A673 (cell line): Measurements from ENCODE around the gene ATRX. TPM values are rescaled to one million over a fixed set of nuclear protein-coding genes. Genes with fewer than 3 reads are reported as not detected.
"Not testable (repeated sequence)": the region's sequence is repeated elsewhere in the genome, so short reads cannot be mapped to it uniquely, and the experiment has no call there.

Source experiments
- BruUV-seq: library from RNA; stranded (reverse); fragments of 400-500 nt; replicated peaks from 2 replicates; lab custom pipeline; 2021; lab: Mats Ljungman, UMichigan
- CTCF ChIA-PET: fragments of 300-600 bp; sonication (Branson Sonifier 250); formaldehyde crosslinking; loops from one replicate; lab custom pipeline; 2022; ENCODE audit warnings: antibody characterized with exemption; lab: Charles Lee
- POLR2A ChIA-PET: fragments of 300-600 bp; sonication (Branson Sonifier 250); formaldehyde crosslinking; loops from one replicate; lab custom pipeline; 2022; ENCODE audit warnings: antibody characterized with exemption; ENCODE audit not compliant: low non-redundant PET; lab: Charles Lee
- DNase-seq: peaks from one replicate; pipeline ENCODE4 v3.0.0-alpha.2; 2015; ENCODE audit warnings: low spot score
- H3K27ac ChIP-seq: fragments of 200-600 bp; sonication (generic); 2 replicates; pipeline ENCODE4 v1.5.1; 2016; ENCODE audit warnings: mixed run types, low read depth, mild to moderate bottlenecking, mixed read lengths, antibody characterized with exemption, low read length; ENCODE audit not compliant: poor library complexity, severe bottlenecking
- H3K27me3 ChIP-seq: fragments of 200-600 bp; sonication (generic); replicated peaks from 2 replicates; pipeline ENCODE4 v1.6.1; 2017; ENCODE audit warnings: mixed run types, low read depth, mild to moderate bottlenecking, mixed read lengths, antibody characterized with exemption, low read length; ENCODE audit not compliant: insufficient read depth, poor library complexity
- H3K36me3 ChIP-seq: fragments of 200-600 bp; sonication (generic); 2 replicates; pipeline ENCODE4 v1.6.1; 2016; ENCODE audit warnings: mixed run types, mild to moderate bottlenecking, mixed read lengths, antibody characterized with exemption, low read length; ENCODE audit not compliant: insufficient read depth, poor library complexity, severe bottlenecking
- H3K4me1 ChIP-seq: fragments of 200-600 bp; sonication (generic); 2 replicates; pipeline ENCODE4 v1.6.1; 2017; ENCODE audit warnings: mixed run types, mild to moderate bottlenecking, mixed read lengths, antibody characterized with exemption, low read length; ENCODE audit not compliant: insufficient read depth, poor library complexity, severe bottlenecking
- H3K4me3 ChIP-seq: fragments of 200-600 bp; sonication (generic); 2 replicates; pipeline ENCODE4 v1.5.1; 2016; ENCODE audit warnings: low read depth, mixed run types, mild to moderate bottlenecking, mixed read lengths, low read length; ENCODE audit not compliant: poor library complexity, severe bottlenecking
- H3K9me3 ChIP-seq: fragments of 200-600 bp; sonication (generic); 2 replicates; pipeline ENCODE4 v1.6.1; 2016; ENCODE audit warnings: mixed run types, low read depth, mild to moderate bottlenecking, mixed read lengths, antibody characterized with exemption, low read length; ENCODE audit not compliant: poor library complexity, severe bottlenecking
- EZH2 ChIP-seq: fragments of 200-600 bp; sonication (generic); IDR thresholded peaks from 2 replicates; pipeline ENCODE4 v1.6.1; 2017; ENCODE audit warnings: borderline replicate concordance, low read depth, mild to moderate bottlenecking, mixed read lengths, antibody characterized with exemption, low read length; ENCODE audit not compliant: poor library complexity, severe bottlenecking
- intact Hi-C: fragments of 100-400 bp; cut with micrococcal nuclease; formaldehyde crosslinking; loops from one replicate; pipeline ENCODE4 v1.10.0; 2022; ENCODE audit not compliant: unreplicated experiment
- total RNA-seq: library from RNA; stranded (reverse); gene quantifications from 2 replicates; pipeline ENCODE4 v1.2.3, GENCODE V29; 2021
- TF ChIP-seq, protein P1 (sequence below): fragments of 300-800, 200-600 bp; sonication (generic); conservative IDR thresholded peaks from 2 replicates; pipeline ENCODE4 v1.5.1; 2017; ENCODE audit warnings: low read depth, mild to moderate bottlenecking, antibody characterized with exemption, low read length, moderate library complexity, mixed read lengths

ATRX gene
- total RNA-seq, 1 experiment from 2014 or later = 101 TPM

DNA sequence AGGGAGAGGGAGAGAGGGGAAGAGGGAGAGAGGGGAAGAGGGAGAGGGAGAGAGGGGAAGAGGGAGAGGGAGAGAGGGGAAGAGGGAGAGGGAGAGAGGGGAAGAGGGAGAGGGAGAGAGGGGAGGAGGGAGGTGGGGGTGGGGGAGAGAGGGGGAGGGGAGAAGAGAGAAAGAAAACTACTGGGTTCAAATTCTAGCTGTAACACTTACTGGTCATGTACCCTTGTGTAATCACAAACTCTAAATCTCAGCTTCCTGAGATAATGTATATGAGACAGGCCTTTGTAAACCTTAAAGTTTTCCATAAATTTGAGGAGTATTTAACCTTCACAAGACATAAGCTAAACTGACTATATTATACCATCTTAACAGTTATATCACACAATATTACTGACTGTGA lies 229.7 kb downstream of the ATRX start:
- intact Hi-C loops = no loop called here
- H3K27ac ChIP-seq = no peak overlapping the region
- DNase-seq = no peak
- no peaks in the 10 kb centered on the region for H3K27me3 ChIP-seq
- no peak for TF ChIP-seq EZH2
- TF ChIP-seq, protein P1, sequence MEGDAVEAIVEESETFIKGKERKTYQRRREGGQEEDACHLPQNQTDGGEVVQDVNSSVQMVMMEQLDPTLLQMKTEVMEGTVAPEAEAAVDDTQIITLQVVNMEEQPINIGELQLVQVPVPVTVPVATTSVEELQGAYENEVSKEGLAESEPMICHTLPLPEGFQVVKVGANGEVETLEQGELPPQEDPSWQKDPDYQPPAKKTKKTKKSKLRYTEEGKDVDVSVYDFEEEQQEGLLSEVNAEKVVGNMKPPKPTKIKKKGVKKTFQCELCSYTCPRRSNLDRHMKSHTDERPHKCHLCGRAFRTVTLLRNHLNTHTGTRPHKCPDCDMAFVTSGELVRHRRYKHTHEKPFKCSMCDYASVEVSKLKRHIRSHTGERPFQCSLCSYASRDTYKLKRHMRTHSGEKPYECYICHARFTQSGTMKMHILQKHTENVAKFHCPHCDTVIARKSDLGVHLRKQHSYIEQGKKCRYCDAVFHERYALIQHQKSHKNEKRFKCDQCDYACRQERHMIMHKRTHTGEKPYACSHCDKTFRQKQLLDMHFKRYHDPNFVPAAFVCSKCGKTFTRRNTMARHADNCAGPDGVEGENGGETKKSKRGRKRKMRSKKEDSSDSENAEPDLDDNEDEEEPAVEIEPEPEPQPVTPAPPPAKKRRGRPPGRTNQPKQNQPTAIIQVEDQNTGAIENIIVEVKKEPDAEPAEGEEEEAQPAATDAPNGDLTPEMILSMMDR = no peak
- BruUV-seq = no TSS peak
- ChIA-PET POLR2A (interaction anchor here (0.5 kb wide), 1 partner anchor 107 kb away, joined by 3 read pairs; no protein-coding TSS in a partner anchor), CTCF (no interaction called here)
- H3K36me3 ChIP-seq = peaks cover 7% of the 10 kb centered on the region
- no peak overlapping the region for H3K4me3 ChIP-seq
- H3K9me3 ChIP-seq = no peaks in the 10 kb centered on the region
- H3K4me1 ChIP-seq = no peaks in the 10 kb centered on the region

DNA sequence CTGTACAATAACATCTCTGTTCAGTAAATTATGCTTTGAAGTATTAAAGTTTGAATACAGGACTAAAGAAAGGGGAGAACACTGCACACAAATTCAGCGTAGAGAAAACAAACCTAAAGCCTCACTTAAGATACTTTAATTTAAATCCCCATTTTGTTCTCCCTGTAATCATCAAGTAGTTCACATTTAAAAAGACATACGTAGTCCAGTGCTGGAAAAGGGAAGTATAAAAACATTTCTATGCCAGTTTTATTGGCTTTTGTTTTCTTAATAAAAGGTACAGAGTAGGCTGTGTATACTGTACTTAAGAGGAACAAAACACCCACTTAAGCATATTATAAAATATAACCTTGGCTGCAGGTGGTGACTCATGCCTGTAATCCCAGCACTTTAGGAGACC lies 237.3 kb downstream of the ATRX start:
- POLR2A ChIA-PET = no interaction called here
- BruUV-seq = no TSS peak
- no peaks in the 10 kb centered on the region for H3K36me3 ChIP-seq
- H3K9me3 ChIP-seq = no peaks in the 10 kb centered on the region
- H3K27ac ChIP-seq = no peak overlapping the region
- TF ChIP-seq, protein P1 = no peak
- no peak for TF ChIP-seq EZH2
- intact Hi-C loops = no loop called here
- DNase-seq = no peak
- no peaks in the 10 kb centered on the region for H3K27me3 ChIP-seq
- H3K4me3 ChIP-seq = no peak overlapping the region
- CTCF ChIA-PET = no interaction called here
- H3K4me1 ChIP-seq = no peaks in the 10 kb centered on the region

DNA sequence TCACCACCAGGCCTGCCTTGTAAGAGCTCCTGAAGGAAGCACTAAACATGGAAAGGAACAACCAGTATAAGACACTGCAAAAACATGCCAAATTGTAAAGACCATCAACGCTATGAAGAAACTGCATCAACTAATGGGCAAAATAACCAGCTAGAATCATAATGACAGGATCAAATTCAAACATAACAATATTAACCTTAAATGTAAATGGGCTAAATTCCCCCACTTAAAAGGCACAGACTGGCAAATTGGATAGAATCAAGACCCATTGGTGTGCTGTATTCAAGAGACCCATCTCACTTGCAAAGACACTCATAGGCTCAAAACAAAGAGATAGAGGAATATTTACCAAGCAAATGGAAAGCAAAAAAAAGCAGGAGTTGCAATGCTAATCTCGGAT lies 246.2 kb downstream of the ATRX start:
- intact Hi-C loops, H3K36me3 ChIP-seq, CTCF ChIA-PET, POLR2A ChIA-PET, H3K4me3 ChIP-seq, H3K27ac ChIP-seq, H3K4me1 ChIP-seq, BruUV-seq, DNase-seq, H3K27me3 ChIP-seq, H3K9me3 ChIP-seq: not testable (repeated sequence)

DNA sequence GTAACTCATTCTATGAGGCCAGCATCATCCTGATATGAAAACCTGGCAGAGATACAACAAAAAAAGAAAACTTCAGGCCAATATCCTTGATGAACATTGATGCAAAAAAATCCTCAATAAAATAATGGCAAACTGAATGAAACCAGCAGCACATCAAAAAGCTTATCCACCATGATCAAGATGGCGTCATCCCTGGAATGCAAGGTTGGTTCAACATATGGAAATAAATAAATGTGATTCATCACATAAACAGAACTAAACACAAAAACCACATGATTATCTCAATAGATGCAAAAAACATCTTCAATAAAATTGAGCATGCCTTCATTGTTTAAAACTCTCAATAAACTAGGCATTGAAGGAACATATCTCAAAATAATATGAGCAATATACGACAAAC lies 254.8 kb downstream of the ATRX start:
- DNase-seq, H3K9me3 ChIP-seq, H3K4me1 ChIP-seq, H3K36me3 ChIP-seq, BruUV-seq, CTCF ChIA-PET, intact Hi-C loops, POLR2A ChIA-PET, H3K4me3 ChIP-seq, H3K27ac ChIP-seq, H3K27me3 ChIP-seq: not testable (repeated sequence)
